ENCODE measurements around the gene UBE2E1.
A peak's percentile ranks its signal among the peaks of the same experiment; 100 is the strongest.

UBE2E1 gene

GRCh38 chr3:23793528-23794134 is 12.1 kb upstream of the UBE2E1 start:
- H3K4me3 ChIP-seq (ENCODE audit: control insufficient read depth, low read depth, low read length): no peak overlapping the region
- no peak for TF ChIP-seq CTCF (IDR thresholded peaks at IDR 0.05; ENCODE audit: control insufficient read depth, insufficient read depth, low read depth, low read length, missing control alignments)
- no peak for DNase-seq (ENCODE audit: low read depth)

- no peak overlapping the region for H3K4me3 ChIP-seq (ENCODE audit: control insufficient read depth, low read depth, low read length)
- TF ChIP-seq CTCF (IDR thresholded peaks at IDR 0.05; ENCODE audit: control insufficient read depth, insufficient read depth, low read depth, low read length, missing control alignments): no peak
- DNase-seq (ENCODE audit: low read depth): no peak
Observed at GRCh38 chr3:23795096-23795495, 10.7 kb upstream of the UBE2E1 start.

GRCh38 chr3:23796518-23796917 is 9.2 kb upstream of the UBE2E1 start:
- no peak for TF ChIP-seq CTCF (IDR thresholded peaks at IDR 0.05; ENCODE audit: control insufficient read depth, insufficient read depth, low read depth, low read length, missing control alignments)
- no peak overlapping the region for H3K4me3 ChIP-seq (ENCODE audit: control insufficient read depth, low read depth, low read length)
- DNase-seq (ENCODE audit: low read depth): no peak

- no peak for TF ChIP-seq CTCF (IDR thresholded peaks at IDR 0.05; ENCODE audit: control insufficient read depth, insufficient read depth, low read depth, low read length, missing control alignments)
- no peak for DNase-seq (ENCODE audit: low read depth)
- no peak overlapping the region for H3K4me3 ChIP-seq (ENCODE audit: control insufficient read depth, low read depth, low read length)
Observed at GRCh38 chr3:23797491-23797890, 8.3 kb upstream of the UBE2E1 start.

GRCh38 chr3:23798456-23798855 is 7.3 kb upstream of the UBE2E1 start:
- no peak for TF ChIP-seq CTCF (IDR thresholded peaks at IDR 0.05; ENCODE audit: control insufficient read depth, insufficient read depth, low read depth, low read length, missing control alignments)
- no peak overlapping the region for H3K4me3 ChIP-seq (ENCODE audit: control insufficient read depth, low read depth, low read length)
- DNase-seq (ENCODE audit: low read depth): no peak

GRCh38 chr3:23798876-23799275 is 6.9 kb upstream of the UBE2E1 start:
- no peak for TF ChIP-seq CTCF (IDR thresholded peaks at IDR 0.05; ENCODE audit: control insufficient read depth, insufficient read depth, low read depth, low read length, missing control alignments)
- no peak for DNase-seq (ENCODE audit: low read depth)
- no peak overlapping the region for H3K4me3 ChIP-seq (ENCODE audit: control insufficient read depth, low read depth, low read length)

GRCh38 chr3:23800731-23801130 is 5.0 kb upstream of the UBE2E1 start:
- TF ChIP-seq CTCF (IDR thresholded peaks at IDR 0.05; ENCODE audit: control insufficient read depth, insufficient read depth, low read depth, low read length, missing control alignments): peak; percentile 28
- no peak for DNase-seq (ENCODE audit: low read depth)
- H3K4me3 ChIP-seq (ENCODE audit: control insufficient read depth, low read depth, low read length): no peak overlapping the region
